ENCODE results near the gene RDH14.
A peak's percentile ranks its signal among the peaks of the same experiment; 100 is the strongest.

RDH14 gene, protein sequence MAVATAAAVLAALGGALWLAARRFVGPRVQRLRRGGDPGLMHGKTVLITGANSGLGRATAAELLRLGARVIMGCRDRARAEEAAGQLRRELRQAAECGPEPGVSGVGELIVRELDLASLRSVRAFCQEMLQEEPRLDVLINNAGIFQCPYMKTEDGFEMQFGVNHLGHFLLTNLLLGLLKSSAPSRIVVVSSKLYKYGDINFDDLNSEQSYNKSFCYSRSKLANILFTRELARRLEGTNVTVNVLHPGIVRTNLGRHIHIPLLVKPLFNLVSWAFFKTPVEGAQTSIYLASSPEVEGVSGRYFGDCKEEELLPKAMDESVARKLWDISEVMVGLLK

DNA sequence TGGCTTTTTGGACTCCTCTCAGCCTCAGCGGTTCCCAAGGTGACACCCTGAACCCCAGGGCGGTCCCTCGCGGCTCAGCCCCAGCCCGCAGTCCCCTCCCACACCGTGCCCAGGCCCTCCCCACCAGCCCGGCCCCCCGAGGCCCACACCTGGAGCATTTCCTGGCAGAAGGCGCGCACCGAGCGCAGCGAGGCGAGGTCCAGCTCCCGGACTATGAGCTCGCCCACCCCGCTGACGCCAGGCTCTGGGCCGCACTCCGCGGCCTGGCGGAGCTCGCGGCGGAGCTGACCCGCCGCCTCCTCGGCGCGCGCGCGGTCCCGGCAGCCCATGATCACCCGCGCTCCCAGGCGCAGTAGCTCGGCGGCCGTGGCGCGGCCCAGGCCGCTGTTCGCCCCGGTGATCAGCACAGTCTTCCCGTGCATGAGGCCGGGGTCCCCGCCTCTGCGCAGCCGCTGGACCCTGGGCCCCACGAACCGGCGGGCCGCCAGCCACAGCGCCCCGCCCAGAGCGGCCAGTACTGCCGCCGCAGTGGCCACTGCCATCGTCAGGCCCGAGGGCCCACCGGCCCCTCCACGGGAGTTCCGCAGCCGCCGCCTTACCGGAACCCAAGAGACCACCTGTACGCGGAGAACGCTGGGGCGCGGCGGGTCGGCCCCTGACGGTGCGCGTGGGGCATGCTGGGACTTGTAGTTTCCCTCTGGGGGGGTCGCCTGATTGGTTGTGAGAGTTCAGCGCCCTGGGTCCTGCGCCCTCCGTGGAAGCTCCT is at the start of gene RDH14:
Gene RDH14 (minus strand): TSS at position 623 of the 766 bp plus-strand sequence. CDS start 81 bp downstream, at position 542.
- peak; percentile 88 for DNase-seq

DNA sequence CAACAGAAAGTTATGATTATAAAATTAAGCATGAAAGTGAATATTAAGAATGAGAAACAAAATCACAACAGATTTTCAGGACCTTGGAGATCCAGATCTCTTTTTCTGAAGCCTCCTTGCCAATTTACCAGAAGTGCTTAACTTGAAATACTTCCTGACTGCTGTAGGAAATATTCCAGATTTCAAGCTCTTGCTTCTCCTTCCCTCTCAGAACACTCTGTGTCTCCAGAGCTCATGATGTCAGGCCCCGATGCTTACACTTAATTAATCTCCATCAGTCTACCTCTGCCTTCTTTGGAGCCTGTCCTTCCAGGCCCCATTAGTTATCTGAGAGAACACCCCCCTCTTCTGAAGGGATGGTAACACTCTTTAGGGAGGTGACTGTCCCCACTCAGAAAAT is 49.6 kb upstream of the RDH14 start:
- no peak for DNase-seq

DNA sequence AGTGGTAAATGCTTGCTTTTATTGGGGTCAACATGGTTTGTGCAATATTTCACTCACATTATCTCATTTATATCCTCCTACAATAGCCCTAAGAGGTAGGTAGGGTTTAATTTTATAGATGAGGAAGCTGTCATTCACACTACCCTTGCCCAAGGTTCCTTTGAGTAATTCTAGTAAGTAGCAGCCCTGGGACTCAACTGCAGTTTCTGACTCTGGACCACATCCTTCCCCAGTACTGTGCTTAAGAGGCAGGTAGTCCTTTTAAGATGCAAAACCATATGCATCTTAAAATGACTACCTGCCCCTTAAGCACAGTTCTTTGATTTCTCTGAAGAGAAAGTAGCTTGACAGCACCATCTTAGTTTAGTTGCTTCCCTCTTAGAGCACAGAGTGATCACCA is 44.7 kb upstream of the RDH14 start:
- no peak for DNase-seq

DNA sequence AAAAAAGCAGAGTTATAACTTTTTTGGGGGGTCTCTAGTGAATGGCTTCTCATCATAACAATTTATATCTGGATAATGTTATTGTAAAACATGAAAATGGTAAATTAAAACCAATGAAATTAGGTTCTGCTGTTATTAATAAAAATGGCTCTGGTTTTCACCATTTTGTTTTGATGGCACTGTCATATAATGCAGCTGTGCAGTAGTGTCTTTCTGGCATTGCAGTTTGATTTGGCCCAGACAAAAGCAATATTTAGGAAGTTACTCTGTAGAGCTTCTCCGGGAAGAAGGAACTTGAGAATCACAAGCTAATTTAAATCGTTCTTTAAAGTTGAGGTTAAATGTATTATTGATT is 44.1 kb upstream of the RDH14 start:
- no peak for DNase-seq

DNA sequence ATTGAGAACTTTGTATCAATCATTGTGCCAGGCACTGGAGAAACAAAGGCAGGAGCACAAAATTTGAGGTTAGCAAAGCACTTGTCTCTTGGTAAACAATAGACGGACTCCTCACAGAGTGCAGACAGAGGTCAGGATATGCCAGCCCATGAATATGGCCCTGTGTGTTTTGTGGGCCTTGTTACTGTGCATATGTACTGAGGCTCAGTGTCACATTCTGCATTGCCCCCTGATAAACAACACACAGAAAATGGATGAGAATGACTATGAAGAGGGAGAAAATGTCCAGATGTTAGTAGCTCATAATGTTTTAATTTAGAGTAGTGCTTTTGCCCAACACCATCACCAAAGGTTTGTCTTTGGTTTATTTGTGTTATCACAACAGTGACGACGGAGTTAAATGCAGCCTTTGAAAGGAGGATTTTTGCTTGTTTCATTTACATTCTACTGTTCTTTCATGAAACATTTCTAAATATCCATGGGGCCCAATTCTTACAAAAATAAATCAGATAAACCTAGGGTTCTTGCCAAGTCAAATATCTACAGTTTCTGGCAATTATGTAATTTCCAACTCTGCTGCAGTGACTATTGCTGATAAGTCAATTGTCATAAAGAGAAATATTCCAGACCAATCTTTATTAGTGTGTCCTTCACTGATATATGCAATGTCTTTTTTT is 43.5 kb upstream of the RDH14 start:
- DNase-seq, result no peak

DNA sequence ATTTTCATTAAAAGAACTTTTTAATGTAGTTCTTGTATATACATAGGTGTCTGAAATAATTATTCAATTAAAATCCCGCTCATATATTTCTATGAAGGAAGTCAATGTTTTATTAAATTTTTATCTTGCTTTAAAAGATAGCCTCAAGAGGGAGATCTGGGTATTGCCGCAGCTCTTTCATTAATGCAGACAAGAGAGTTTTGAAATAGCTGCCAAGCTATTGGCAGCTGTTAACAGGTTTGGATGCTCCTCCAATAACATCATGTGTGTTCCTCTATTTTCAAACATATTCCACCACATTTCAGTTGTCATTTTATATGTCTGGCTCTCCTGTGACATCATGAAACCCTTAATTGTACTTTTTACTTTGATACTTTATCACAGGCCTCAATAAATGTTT is 41.8 kb upstream of the RDH14 start:
- DNase-seq, result no peak

DNA sequence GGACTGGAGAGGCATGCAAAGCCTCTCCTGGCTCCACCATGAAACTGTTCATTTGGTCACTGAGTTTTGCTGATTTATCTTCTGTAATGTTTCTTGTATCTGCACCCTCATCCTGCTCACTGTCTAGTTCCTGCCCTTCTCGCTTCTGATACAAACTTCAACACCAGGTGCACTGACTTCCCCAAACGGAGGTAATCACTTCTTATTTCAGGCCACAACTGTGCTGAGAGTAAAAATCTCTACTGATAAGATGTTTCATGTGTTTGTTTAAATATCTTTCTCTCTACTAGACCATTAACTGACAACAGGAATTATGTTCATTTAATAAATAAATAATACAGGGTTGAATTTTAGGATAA is 39.8 kb upstream of the RDH14 start:
- no peak for DNase-seq

DNA sequence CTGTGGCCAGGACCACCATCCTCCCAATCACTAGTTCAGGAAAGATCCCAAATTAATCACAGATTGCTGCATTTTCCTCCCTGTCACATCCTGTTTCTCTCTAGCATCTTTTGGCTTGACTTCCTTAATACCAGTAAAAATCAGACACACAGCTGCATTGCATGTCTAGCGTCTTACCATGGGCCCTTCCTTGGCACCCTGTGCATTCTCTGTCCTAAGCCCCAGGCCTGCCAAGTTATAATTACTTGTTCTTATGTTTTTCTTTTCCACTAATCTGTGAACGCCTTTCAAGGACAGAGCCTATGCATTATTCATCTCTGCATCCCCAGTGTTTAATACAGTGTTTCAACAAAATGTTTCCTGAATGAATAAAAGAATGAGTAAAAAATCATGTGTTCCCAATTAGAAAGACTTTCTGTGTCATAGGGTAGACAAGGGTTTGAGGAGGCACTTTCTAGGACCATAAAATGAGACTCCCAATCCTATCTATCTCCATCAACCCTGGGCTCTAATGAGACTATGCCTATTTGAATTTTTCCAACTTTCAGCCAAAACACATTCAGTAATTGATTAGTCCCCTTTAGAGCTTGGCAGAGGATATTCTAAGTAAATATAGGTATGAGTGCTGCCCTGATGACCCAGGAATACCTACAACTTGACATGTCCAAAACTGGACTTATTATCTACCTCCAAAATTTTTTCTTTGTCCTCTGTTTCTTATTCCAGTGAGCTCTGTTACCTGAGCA is 39.2 kb upstream of the RDH14 start:
- DNase-seq, result no peak

DNA sequence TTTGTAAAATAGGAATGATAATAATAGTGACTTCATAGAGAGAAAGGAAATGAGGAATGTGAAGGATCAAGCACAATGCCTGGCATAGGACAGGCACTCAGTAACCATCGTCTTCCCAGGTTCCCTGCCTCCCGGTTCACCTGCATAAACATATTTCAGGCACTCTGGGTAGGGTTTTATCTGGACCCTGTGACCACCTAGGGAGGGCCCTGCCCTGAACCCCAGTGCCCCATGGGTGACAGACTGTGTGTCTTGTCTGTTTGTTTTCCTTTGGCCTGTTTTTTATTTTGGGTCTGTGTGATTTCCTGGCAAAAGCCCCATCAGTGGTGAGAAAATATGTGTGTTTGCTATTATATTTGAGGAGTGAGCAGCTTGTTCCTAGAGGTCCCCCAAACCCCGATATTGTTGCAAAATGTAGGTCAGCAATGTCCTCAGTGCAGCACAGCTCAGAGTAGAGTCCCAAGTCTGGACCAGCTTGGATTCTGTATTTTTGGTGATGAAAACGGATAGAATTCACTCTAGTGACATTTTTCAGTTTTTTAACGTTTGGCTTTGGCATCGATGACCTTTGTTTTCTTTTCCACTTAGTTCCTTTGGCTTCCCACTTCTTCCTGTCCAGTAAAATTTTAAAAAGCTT is 38.5 kb upstream of the RDH14 start:
- no peak for DNase-seq

DNA sequence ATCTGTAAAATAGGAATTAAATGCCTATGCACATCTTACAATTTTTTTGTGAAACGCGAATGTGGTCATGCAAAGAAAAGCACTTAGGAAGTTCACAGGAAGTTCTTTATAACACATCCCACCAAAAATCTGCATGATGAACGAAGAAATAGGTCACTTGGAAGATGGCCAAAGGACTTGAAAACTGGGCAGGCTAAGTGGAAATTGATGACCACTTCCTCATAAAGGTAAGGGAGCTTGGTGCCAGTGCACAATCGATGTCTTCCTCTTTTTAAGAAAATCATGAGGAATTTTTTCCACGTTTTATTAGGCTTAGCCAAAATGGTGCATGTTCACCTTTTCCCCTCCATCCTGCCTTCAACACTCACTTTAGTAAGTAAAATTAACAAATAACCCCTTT is 37.2 kb upstream of the RDH14 start:
- no peak for DNase-seq

DNA sequence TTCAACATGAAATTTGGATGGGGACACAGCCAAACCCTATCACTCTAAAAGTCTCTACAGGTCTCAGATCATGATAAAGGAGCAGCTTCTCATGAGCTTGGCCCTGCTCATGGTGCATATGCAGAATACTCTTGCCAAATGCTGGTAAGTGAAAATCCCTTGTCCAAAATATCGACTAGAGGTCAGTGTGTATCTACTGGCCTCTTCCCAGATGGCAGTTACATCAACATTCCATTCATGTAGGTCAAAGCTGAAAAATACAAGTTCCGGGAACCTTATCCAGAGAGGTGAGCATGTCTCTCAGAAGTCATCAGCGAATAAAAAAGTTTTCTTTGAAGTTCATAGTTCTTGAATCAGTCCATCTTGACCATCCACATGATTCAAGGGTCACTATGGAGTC is 36.5 kb upstream of the RDH14 start:
- no peak for DNase-seq

DNA sequence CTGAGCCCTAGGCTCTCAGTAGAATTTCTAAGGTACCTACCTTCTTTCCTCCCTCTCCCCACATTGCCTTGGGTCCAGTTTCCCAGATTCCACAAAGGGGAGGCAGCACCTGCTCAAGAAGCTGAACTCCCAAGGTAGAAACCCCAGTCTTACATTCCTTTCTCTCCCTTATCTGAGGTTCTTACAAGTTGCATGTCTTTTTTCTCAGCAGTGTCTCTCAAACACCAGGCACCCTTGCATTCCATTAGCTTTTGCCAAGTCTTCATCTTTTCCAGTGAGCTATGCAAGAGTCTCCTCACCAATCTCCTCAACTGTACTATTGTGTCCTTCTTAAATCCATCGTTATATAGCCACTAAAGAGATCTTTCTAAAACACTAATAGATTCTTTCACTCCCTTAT is 33.0 kb upstream of the RDH14 start:
- DNase-seq, result no peak

DNA sequence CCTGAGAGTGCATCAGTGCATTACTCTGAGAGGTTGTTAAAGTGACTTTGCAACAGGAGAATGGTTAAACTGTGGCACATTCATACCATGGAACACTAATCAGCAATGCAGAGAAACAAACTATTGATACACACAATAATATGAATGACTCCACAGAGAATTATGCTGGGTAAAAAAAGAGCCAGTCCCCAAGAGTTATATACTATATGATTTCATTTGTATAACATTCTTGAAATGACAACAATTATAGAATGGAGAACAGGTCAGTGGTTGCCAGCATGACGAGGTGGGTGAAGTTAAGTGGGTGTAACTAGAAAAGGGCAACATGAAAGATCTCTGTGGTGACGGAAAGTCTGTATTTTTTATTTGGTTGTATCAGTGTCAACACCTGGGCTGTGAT is 31.9 kb upstream of the RDH14 start:
- DNase-seq, result no peak

DNA sequence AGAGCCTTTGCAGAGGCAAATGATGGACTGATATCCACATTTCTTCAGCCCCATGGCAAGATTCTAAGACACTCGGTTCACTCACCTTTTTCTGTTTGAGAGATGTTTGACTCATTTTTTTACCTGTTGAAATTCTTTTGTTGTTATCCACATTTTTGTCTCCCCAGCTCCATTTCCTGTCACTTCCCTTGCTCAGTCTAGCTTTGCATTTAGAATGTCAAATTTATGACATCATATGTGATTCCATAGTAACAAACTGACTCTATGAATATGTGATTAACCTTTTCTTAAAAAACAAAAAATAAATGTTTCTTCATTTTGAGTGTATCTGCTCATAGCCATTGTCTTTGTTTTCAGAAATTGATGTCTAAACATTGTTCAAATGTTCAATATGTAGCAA is 28.9 kb upstream of the RDH14 start, which contains the start of gene NT5C1B:
Gene NT5C1B (minus strand): TSS at position 216 of the 400 bp plus-strand sequence. CDS start 101 bp downstream, at position 115.
- no peak for DNase-seq

DNA sequence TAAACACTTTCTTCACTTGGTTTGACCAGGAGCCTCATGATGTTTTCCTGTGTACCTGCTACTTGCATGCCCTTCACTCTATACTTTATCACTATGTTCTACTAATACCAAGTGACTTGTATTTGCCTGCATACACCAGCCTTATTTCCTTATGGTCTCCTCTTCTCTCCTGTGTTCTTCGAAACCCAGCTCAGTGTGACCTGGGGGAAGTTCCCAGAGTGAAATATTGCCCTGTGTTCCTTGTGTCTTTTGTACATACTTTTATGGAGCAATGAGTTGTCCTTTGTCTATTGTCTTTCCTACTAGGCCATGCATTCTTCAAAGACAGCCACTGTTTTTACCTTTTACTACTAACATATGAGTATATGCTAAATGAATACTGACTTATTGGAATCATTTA is 28.3 kb upstream of the RDH14 start:
- DNase-seq, result no peak

DNA sequence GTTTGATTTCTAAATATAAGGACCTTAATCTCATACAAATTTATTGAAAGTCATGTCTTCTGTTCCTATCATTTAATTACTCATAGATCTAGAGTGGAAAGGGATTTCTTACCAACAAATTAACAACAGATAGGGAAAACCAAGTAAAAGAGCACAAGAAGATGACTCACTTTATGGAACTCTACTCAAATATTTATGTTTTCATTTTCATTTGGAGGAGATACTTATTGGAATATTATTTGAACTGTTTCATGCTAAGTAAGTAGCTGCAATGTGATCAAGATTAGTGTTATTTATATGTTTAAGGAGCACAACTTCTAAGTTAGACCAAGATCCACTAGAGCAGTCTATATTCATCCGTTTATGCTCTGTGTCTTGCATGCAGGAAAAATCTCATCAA is 27.6 kb upstream of the RDH14 start:
- no peak for DNase-seq

DNA sequence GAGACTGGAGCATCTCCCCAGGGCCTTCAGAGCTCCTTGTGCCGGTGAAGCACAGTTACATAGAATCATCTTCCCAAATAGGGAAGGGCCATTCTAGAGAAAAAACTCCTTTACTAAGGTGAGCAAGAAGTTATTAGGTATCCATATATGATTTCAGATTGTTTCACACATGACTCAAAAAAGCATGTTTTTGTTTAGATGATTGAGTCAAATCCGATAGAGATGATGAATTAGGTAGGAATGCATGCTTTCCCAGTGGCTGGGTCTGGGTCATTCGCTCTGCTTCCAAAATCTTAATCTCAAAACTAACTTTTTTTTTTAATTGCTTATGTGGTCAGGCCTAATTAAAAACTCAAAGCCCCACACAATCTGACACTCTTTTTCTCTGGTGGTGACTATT is 25.1 kb upstream of the RDH14 start:
- no peak for DNase-seq

DNA sequence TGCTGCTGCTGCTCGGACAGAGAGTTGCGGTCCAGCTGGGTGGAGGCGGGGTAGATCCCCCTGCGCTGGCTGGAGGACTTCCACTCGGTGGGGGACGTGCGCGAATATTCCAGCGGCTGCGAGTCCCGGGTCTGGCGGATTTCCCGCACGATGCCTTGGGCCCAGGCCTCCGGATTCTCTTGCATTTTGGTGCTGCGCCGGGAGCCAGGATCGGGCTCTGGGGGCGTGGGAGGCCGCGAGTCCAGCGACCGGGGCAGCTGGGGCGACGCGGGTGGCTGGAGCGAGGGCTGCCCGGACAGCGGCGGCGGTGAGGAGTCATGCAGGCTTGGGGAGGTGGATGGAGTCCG is 24.1 kb upstream of the RDH14 start:
- DNase-seq, result no peak

DNA sequence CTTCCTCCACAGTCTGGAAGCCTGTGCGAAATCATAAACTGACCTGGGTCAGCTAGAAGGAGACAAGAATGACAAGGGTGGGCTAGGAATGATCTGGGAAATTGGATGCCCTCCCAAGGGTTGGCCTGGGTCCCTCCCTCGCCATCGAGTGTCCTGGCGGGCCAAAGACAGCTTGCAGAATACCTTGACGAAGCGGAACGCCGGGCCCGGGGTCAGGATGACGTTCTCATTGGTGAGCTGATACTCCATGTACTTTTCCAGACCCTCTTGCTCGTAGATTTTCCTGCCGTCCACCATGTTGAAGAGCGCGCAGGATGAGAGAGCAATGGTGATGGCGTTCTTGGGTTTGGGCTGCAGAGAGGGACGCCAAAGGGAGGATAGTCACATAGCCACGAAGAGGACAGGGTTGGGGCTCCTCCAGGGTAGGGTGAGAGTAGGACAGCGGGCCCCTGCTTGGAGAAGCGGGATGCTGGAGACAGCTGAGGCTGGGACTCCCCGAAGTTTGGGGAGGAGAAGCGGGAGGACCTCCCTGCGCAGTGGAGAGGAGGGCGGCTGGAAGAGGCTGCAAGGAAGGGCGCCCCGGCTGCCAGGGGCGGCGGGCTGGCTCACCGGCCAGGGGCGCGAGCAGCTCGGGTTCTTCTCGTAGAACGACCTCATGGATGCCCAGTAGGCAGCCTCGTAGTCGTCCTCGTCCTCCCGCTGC is 23.6 kb upstream of the RDH14 start:
- no peak for DNase-seq

DNA sequence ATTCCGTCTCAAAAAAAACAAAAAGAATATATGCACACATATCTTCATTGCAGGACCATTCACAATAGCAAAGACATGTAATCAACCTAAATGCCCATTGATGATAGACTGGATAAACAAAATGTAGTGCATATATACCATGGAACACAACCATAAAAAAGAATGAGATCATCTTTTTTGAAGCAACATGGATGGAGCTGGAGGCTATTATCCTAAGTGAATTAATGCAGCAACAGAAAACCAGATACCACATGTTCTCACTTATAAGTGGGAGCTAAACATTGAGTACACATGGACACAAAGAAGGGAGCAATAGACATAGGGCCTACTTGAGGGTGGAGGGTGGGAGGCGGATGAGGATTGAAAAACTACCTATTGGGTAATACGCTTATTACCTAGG is 20.2 kb upstream of the RDH14 start:
- no peak for DNase-seq

DNA sequence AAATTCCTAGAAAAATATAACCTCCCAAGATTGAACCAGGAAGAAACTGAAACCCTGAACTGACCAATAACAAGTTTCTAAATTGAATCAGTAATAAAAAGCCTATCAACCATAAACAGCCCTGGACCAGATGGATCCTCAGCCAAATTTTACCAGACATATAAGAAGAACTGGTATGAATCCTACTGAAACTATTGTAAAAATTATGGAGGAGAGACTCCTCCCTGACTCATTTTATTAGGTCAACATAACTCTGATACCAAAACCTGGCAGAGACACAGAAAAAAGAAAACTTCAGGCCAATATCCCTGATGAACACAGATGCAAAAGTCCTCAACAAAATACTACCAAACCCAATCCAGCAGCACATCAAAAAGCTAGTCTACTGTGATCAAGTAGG is 17.6 kb upstream of the RDH14 start:
- no peak for DNase-seq

DNA sequence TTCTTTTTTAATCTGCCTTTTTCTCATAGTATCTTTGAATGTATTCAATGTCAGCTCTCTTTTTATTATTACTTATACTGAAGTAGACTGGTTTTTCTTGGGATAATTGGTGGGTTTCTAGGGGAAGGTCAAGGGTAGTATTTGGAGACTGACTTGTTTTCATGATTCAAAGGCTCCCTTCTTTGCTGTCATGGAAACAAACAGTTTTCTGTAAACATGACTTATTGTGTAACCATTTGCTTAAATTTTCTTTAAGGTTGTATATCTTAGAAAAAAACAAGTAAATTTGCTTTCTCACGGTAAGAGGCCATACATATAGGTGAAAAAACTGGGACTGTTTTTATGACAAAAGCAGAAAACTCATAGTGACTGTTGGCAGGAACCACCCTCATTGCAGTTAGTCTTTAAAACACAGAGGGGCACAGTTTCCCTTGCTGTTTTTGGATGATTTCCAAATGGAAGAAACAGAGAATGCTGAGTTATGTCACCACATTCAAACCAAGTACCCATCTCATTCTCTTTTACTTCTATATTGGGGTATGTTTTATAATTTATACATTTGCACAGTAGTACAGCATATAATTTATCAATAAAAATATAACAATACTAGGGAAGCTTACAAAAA is 5.8 kb upstream of the RDH14 start:
- DNase-seq, result no peak
